ENCODE results near the gene STAT3. TPM values are rescaled to one million over a fixed set of nuclear protein-coding genes. Genes with fewer than 3 reads are reported as not detected.
"Not testable (repeated sequence)": the region's sequence is repeated elsewhere in the genome, so short reads cannot be mapped to it uniquely, and the experiment has no call there.

STAT3 gene
- 127 TPM for total RNA-seq
- long read RNA-seq, full-length matches to known transcripts = 70 of 139 reads
- long read RNA-seq, partial matches to known transcripts = 21 of 139 reads
- long read RNA-seq, other reads (novel, unspliced or antisense) = 48 of 139 reads

DNA sequence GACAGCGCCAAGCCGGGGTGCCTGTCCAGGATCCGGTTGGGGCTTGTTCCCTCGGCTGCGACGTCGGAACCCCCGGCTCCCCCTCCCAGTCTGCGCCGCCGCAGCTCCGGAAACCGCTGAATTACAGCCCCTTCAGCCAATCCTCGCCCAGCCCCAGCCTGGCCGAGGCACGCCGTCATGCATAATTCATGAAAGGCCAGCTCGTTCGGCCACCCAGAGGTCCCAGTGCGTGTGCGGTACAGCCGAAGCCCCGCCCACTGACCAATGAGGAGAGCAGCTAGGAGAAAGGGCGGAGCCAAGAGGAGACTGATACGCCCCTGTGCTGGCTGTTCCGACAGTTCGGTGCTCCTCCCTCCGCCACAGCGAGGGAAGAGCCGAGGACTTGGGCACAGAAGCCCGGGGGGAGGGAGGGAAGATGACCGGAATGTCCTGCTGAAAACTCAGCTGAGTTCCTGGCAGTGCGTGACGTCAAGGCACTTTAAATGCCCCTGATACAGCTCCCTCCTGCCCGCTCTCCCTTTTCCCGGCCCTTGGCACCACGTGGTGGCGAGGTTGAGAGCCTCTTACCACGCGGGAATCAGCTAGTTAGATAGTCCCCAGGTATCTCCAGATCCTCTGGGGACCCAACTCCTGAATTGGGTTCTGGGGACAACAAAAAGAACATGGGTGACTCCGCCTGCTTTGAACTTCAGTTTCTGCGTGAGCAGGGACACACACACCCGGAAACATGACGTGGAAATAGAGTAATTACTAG, at the start of gene STAT3:
STAT3 (minus strand) TSS at position 62 of the 754 bp plus-strand sequence. CDS start 39,926 bp downstream, outside the sequence.
- intact Hi-C loops (cut with DNase I) = no loop called here

DNA sequence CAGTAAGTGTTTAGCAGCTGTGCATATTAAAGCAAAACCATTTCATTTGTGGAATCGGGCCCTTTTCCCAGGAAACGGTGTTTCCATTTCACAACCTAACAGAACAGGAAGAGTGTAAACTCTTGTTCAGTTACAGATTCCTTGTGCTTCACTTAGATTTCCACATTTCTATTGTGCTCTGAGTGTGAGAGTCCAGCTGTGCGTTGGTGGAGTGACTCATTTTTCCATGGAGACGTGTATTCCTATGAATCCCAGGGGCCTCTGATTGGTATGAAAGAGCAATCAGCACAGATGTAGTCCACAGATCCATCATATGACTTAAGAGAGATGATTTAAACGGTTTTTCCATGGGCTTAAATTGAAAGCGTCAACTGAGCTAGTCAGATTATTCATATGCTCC, 48.1 kb upstream of the STAT3 start:
- intact Hi-C loops (cut with DNase I) = no loop called here
- ATAC-seq (ENCODE audit: poor library complexity) (peak; percentile 92), DNase-seq (no peak)

More for the DNA sequence above, at the start of gene STAT3:
- peak; percentile 100 for DNase-seq
- peak; percentile 95 for ATAC-seq (ENCODE audit: poor library complexity)

DNA sequence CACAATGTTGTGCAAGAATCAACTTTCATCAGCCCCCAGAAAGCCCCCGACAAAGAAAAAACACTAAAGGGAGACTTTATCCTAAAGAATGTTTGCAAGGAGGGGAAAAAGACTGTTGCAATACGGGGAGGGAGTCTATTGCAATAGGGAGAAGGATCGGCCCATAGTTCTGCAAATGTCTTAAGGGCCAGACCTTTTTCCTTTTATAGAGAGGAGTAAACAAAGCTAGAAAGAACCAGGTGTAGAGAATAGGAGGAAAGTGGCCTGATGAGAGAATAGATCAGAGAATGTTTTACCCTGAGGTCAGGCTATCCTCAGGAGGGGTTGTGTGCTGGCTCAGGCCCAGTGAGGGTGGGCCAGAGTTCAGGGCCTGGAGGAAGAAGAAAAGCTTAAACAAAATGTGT, 43.5 kb upstream of the STAT3 start:
- ATAC-seq (ENCODE audit: poor library complexity) = no peak
- intact Hi-C loops (cut with DNase I) = no loop called here
- DNase-seq = no peak

DNA sequence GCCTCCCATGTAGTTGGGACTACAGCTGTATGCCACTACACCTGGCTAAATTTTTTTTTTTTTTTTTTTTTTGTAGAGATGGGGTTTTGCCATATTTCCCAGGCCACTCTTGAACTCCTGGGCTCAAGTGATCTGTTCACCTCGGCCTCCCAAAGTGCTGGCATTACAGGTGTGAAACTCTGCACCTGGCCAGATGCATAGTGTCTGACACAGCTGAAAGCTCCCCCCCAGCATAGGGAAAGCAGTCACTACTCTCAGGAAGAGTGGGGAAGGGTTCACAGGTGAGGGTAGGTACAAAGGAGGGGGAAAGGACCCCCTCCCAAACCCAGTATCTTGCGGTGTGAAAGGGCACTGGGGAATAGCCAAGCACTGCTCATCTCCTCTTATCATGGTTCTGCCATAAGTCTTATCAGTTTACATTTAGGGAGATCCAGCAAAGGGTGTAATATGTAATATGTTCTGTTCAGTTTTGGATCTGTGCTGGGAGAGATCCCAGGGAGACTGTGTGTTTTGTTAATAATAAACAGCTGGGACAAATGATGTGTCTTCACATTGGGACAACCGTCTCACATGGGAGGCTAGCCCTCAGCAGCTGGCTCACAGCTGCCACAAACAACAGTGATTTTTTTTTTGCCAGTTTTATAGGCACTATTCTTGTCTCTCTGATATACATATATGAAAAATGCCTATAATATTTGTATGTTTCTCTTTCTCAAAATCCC, 41.6 kb upstream of the STAT3 start:
- intact Hi-C loops (cut with DNase I) = loop anchor here (5.0 kb wide), 1 partner anchor 87 kb away; no protein-coding TSS in a partner anchor
- DNase-seq = no peak
- ATAC-seq (ENCODE audit: poor library complexity) = peak; percentile 56

DNA sequence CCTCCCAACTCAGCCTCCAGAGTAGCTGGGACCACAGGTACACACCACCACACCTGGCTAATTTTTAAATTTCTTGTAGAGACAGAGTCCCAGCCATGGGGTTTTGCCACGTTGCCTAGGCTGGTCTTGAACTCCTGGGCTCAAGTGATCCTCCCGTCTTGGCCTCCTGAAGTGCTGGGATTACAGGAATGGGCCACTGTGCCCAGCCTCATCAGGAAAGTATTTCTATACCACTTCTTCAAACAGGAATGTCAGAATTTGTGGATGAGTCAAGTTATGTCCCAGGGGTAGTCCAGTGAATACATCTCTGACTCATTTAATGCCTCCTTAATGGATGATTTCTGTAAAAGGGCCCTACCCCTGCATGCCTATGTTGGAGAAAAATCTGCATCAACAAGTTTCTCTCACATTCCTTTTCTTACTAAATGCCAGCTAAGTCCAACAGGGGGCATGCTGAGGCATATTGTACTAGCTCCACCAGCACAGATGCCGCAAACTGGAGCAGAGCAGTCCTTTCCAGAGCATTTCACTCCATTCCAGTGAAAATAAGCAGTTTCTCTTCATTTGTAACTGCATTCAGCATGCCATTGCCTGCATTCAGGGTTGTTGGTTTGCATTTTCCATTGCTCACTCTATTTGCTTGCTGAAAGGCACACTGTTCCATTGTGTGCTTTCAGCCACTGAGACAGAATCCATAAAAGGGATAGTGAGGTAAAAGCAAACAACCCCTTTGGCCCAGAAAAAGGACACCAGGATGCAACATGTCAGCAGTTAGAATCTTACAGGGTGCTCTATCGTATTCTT, 40.1 kb upstream of the STAT3 start:
- ATAC-seq (ENCODE audit: poor library complexity) (peak; percentile 67), DNase-seq (no peak)
- intact Hi-C loops (cut with DNase I) = loop anchor here (5.0 kb wide), 1 partner anchor 89 kb away; no protein-coding TSS in a partner anchor

DNA sequence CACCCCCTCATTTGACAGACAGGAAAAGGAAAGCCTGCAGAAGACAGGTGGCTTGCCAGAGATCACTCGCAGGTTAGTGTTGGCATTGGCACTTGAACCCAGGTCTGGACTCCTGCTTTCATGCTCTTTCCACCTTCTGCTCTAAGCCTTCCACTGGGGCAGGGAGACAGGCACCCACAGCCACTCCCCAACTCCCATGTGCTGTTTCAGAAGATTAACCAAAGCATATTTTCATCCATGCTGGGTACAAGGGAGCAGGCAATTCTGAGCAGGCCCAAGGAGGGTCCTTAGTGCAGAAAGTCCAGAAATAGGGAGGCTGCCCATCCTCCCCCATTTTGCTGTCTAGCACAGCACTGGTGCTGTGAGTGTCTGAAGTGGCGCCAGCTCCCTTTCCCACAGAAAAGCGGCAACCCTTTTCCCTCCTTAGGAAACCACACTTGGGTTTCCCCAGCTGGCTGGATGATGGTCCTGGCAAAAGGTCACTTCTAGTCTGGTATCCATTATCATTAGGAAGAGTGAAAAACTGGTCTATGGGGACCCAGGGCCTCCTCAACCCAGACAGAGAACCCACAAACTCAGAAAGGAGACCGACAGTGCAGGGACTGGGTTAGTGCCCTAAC, 36.9 kb upstream of the STAT3 start:
- intact Hi-C loops (cut with DNase I) = loop anchor here (5.0 kb wide), 1 partner anchor 92 kb away; no protein-coding TSS in a partner anchor
- ATAC-seq (ENCODE audit: poor library complexity) (no peak), DNase-seq (no peak)

DNA sequence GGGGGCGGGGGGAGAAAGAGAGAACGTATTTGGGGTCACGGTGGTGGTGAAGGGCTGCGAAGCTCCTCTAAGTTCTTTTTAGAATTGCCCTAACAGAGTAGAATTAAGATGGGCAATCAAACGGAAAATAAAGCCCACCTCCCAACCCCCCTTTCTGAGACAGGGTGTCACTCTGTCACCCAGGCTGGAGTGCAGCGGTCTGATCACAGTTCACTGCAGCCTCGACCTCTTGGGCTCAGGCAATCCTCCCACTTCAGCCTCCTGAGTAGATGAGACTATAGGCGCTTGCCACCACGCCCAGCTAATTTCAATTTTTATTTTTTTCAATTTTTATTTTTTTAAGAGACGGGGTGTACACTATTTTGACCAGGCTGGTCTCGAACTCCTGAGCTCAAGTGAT, 35.5 kb upstream of the STAT3 start:
- ATAC-seq (ENCODE audit: poor library complexity) (no peak), DNase-seq (no peak)
- intact Hi-C loops (cut with DNase I) = no loop called here

DNA sequence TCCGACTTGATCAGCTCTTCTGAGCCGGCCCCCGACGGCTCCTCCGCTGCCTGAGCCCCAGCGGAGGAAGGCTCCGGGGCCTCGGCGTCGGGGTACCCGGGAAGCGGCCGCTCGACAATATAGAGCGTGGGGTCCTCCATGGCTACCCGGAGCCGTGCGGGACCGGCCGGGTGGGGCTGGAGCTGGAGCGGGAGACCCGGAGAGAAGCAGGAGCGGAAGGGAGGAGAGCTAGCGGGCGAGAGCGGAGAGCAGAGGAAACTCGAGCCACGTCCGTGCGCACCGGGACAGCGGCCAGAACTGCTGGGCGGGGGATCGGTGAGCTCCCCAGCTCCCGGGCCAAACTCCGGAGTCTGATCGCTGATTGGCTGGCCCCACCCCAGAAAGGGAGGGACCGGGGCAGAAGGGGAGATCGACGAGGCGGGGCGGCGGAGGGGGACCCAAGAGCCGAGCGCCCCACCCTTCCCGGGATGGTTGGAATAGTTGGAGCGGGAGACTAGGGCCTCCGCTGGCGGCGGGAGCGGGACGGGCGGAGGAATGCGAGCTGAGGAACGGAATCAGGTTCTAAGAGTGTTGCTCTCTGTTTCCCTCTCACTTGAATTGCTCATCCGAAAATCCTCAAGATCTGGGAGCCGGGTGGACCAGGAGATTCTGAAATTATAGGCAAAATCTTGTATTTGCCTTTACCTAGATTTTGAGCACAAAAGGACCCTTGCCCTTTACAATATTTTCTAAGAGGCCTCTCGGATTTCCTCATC, 34.9 kb upstream of the STAT3 start, which contains the start of gene CAVIN1:
CAVIN1 (minus strand) TSS at position 299 of the 755 bp plus-strand sequence; CDS start at position 140, 159 bp downstream.
- DNase-seq (peak; percentile 99), ATAC-seq (ENCODE audit: poor library complexity) (peak; percentile 90)
- intact Hi-C loops (cut with DNase I) = no loop called here

DNA sequence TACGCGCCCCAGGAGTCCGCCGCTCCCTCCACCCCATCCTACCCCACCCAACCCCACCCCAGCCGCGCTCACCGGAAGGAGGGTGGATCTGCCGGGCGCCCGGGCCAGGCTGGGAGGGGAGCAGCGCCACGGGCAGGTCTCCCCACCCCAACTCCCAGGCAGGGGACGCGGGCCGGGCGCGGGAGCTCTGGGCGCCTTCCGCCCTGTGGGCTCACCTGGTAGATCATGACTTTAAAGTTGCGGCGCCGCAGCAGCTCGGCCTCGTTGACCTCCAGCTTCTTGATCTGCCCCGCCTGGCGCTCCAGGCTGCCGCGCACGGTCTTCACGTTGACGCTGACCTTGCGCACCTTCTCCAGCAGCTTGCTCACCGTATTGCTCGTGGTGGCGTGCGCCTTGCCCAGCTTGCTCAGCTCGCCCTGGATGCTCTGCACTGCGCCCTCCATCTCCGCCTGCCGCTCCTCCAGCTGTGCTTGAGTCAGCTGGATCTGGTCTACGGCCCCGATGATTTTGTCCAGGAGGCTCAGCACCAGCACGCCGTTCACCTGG, 34.2 kb upstream of the STAT3 start:
- ATAC-seq (ENCODE audit: poor library complexity) (peak; percentile 55), DNase-seq (peak; percentile 60)
- intact Hi-C loops (cut with DNase I) = no loop called here

DNA sequence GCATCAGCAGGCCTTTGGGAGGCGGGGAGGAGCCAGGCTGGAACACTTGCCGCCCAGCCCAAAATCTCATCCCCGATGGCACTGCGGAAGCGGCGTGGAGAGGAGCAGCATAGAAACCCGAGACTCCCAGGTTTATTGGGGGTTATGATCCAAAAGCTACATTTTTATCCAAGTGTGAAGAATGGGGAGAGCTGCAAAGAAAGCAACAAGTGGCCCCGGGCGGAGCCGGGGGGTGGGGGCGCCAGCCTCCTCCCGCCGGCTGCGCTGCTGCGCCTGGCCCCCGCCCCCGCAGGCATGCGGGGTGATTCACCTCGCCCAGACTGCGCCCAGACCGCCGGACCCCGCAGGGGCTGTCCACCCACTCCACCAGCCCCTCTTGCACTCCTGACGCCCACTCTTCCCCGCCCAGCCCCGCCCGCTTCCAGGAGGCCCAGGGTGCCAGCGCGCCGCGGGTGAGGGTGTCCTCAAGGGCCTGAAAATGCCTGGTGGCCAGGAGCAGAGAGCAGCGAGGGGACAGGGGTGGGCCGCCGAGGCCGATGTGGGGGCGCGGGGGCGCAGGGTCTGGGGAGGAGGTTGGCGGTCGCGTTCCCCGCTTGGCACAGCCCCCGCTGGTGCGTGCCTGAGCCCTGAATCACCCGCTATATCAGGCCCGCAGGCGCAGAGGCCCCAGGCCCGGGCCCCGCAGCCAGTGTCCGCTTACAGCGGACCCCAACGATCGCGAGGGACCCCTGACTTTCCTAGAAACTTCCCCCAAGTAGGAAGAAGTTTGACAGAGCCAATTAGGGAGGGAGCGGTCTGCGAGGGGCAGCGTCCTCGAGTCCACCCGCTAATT, 33.5 kb upstream of the STAT3 start:
- ATAC-seq (ENCODE audit: poor library complexity) (peak; percentile 48), DNase-seq (peak; percentile 65)
- intact Hi-C loops (cut with DNase I) = no loop called here

DNA sequence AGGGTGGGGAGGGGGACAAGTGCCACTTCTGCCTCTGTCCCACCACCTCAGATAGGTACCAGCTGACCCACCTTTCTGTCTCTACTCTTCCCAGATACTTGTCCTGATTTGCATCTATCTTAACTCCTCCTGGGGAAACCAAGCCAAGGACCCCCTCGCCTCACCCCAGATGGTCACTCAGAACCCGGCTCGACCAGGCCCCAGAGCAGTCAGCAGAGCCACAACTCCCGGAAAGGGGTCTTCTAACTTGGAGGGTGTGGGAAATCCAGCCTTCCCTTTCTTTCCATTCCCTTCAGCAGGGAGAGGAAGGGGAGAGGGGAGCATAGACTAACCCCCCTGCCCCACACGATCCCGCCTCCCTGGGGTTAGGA, 32.9 kb upstream of the STAT3 start:
- DNase-seq = no peak
- intact Hi-C loops (cut with DNase I) = no loop called here
- no peak for ATAC-seq (ENCODE audit: poor library complexity)

DNA sequence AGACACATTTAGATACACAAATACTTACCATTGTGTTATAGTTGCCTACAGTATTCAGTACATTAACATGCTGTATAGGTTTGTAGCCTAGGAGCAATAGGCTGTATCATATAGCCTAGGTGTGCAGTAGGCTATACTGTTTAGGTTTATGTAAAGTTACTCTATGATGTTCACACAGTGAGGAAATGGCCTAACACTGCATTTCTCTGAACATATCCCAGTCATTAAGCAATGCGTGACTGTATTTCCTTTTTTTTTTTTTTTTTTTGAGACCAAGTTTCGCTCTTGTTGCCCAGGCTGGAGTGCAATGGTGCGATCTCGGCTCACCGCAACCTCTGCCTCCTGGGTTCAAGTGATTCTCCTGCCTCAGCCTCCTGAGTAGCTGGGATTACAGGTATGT, 29.7 kb upstream of the STAT3 start:
- intact Hi-C loops (cut with DNase I); ATAC-seq (ENCODE audit: poor library complexity): not testable (repeated sequence)
- DNase-seq = peak; percentile 3

DNA sequence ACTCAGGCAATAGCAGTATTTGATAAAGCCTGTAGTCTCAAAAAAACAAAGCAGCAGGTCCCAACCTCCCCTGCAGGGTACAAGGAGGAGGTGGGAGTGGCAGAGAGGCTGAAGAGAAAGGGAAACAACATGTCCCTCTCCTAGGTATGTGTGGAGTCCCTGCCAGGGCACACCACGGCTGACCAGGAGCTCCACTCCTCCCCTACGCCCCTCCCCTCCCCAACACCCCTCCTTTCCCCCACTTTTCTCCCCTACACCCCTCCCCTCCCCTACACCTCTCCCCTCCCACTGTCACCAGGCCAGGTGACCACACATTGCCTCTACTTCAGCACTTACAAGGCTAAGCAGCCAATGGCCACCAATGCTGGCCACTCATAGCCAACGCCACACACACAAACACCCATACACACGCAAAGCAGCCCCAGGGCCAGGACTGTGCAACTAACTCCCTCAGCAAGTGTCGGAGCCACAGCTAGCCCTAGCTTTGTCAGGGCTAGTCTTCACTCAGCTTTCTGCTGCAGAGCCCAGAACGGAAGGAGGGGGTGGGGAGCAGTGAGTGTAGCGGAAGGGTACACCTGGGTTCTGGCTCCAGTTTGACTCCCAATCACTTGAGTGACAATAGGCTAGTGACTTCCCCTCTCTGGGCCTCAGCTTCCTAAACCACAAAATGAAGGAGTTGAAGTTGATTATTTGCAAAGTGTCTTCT, 26.6 kb upstream of the STAT3 start:
- ATAC-seq (ENCODE audit: poor library complexity) (no peak), DNase-seq (peak; percentile 48)
- intact Hi-C loops (cut with DNase I) = no loop called here

DNA sequence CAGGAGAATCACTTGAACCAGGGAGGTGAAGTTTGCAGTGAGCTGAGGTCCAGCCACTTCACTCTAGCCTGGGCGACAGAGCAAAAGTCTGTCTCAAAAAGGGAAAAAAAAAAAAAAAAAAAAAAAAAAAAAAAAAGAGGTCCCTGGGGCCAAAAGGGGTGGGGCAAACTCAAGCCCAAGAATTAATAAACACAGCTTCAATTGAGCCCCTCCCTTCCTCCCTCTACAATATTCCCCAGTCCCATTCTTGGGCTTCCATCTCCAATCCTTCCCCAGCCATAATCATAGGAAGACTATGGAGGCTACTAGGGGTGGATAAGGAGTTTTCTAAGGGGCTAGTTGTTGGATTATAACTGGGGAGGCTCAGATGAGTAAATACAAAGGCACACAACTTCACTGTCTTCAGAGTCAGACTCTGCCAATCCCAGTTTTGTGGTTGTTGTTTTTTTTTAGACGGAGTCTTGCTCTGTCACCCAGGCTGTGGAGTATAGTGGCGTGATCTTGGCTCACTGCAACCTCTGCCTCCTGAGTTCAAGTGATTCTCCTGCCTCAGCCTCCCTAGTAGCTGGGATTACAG, 25.3 kb upstream of the STAT3 start:
- ATAC-seq (ENCODE audit: poor library complexity) (no peak), DNase-seq (peak; percentile 23)
- intact Hi-C loops (cut with DNase I) = no loop called here

DNA sequence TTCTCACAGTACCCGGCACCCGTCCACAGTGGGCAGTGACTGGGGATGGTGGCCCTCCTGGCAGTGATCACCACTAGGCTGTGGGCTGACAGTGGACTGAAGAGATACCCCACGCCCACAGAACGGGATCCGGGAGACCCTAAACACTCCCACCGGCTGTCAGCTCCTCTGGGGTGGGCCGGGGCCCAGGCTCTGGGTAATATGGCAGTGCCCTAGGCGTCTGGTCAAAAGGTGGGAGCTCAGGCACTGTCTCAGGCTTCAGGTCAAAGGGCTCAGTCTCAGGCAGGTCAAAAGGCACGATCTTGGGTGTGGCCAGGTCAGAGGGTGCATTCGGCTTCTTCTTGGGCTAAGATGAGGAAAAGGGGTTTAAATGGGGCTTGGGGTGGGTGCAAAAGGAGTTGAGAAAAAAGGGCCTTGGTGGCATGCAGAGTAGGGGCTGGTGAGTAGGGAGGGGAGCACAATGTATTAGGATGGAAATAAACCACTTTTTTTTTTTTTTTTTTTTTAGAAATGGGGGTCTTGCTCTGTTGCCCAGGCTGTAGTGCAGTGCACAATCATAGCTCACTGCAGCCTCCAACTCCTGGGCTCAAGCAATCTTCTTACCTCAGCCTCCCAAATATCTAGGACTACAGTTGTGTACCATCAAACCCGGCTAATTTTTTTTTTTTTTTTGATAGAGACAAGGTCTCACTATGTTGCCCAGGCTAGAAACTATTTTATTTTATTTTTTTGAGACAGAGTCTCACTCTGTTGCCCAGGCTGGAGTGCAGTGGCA, 23.9 kb upstream of the STAT3 start:
- DNase-seq = peak; percentile 32
- no peak for ATAC-seq (ENCODE audit: poor library complexity)
- intact Hi-C loops (cut with DNase I) = no loop called here

Measured in Right ventricle myocardium superior (tissue), 1 donor.